ENCODE data around the gene KLHL17. TPM values are rescaled to one million over a fixed set of nuclear protein-coding genes. Genes with fewer than 3 reads are reported as not detected.

Gene KLHL17
- total RNA-seq, 2 experiments from 2014 or later = 35.3 to 35.4 TPM

- no peaks in the 10 kb centered on the region for H3K36me3 Mint-ChIP-seq
- no peaks in the 10 kb centered on the region for H3K9me3 Mint-ChIP-seq
- peaks cover 8% of the 10 kb centered on the region for H3K4me1 Mint-ChIP-seq
- peaks cover 29% of the 10 kb centered on the region for H3K27me3 Mint-ChIP-seq
- no peak for ATAC-seq (ENCODE audit: low read depth)
- DNase-seq = no peak
- H3K4me3 Mint-ChIP-seq = no peak overlapping the region
- no peak overlapping the region for H3K27ac Mint-ChIP-seq
- POLR2A ChIA-PET = no interaction called here
These were observed 42.8 kb upstream of the KLHL17 start for GRCh38 chr1:917466-918091.

- peaks cover 36% of the 10 kb centered on the region for H3K27me3 Mint-ChIP-seq
- no peak overlapping the region for H3K4me3 Mint-ChIP-seq
- H3K36me3 Mint-ChIP-seq = no peaks in the 10 kb centered on the region
- H3K4me1 Mint-ChIP-seq = peaks cover 8% of the 10 kb centered on the region
- no peaks in the 10 kb centered on the region for H3K9me3 Mint-ChIP-seq
- no peak for ATAC-seq (ENCODE audit: low read depth)
- POLR2A ChIA-PET = no interaction called here
- DNase-seq = no peak
- no peak overlapping the region for H3K27ac Mint-ChIP-seq
These were observed 42.0 kb upstream of the KLHL17 start for GRCh38 chr1:918353-918752.

- Mint-ChIP-seq H3K36me3 (no peaks in the 10 kb centered on the region), H3K4me3 (no peak overlapping the region), H3K27ac (no peak overlapping the region), H3K4me1 (peaks cover 8% of the 10 kb centered on the region), H3K27me3 (peaks cover 37% of the 10 kb centered on the region), H3K9me3 (no peaks in the 10 kb centered on the region)
- DNase-seq (no peak), ATAC-seq (ENCODE audit: low read depth) (no peak)
- POLR2A ChIA-PET = no interaction called here
These were observed 41.5 kb upstream of the KLHL17 start for GRCh38 chr1:918843-919242.

GRCh38 chr1:919271-919872 lies 41.0 kb upstream of the KLHL17 start:
- H3K9me3 Mint-ChIP-seq = no peaks in the 10 kb centered on the region
- no peaks in the 10 kb centered on the region for H3K36me3 Mint-ChIP-seq
- POLR2A ChIA-PET = no interaction called here
- ATAC-seq (ENCODE audit: low read depth) (no peak), DNase-seq (no peak)
- H3K4me3 Mint-ChIP-seq = no peak overlapping the region
- H3K27me3 Mint-ChIP-seq = peaks cover 37% of the 10 kb centered on the region
- no peak overlapping the region for H3K27ac Mint-ChIP-seq
- peaks cover 8% of the 10 kb centered on the region for H3K4me1 Mint-ChIP-seq

GRCh38 chr1:920010-920409 lies 40.4 kb upstream of the KLHL17 start:
- H3K27me3 Mint-ChIP-seq = peaks cover 35% of the 10 kb centered on the region

GRCh38 chr1:920521-920920 lies 39.9 kb upstream of the KLHL17 start:
- ATAC-seq (ENCODE audit: low read depth) = no peak
- H3K27me3 Mint-ChIP-seq = peaks cover 33% of the 10 kb centered on the region
- no peaks in the 10 kb centered on the region for H3K9me3 Mint-ChIP-seq
- POLR2A ChIA-PET = interaction anchor here (1.4 kb wide), 1 partner anchor 15 kb away, joined by 4 read pairs; no protein-coding TSS in a partner anchor
- H3K4me1 Mint-ChIP-seq = peaks cover 8% of the 10 kb centered on the region
- H3K4me3 Mint-ChIP-seq = no peak overlapping the region
- H3K36me3 Mint-ChIP-seq = no peaks in the 10 kb centered on the region
- no peak for DNase-seq
- no peak overlapping the region for H3K27ac Mint-ChIP-seq

More at GRCh38 chr1:920010-920409, 40.4 kb upstream of the KLHL17 start:
- Mint-ChIP-seq H3K27ac (no peak overlapping the region), H3K36me3 (no peaks in the 10 kb centered on the region), H3K4me3 (no peak overlapping the region), H3K9me3 (no peaks in the 10 kb centered on the region), H3K4me1 (peaks cover 8% of the 10 kb centered on the region)
- ATAC-seq (ENCODE audit: low read depth) (no peak), DNase-seq (no peak)
- POLR2A ChIA-PET = interaction anchor here (1.4 kb wide), 1 partner anchor 15 kb away, joined by 4 read pairs; no protein-coding TSS in a partner anchor

GRCh38 chr1:921011-921837 lies 39.2 kb upstream of the KLHL17 start:
- H3K36me3 Mint-ChIP-seq = no peaks in the 10 kb centered on the region
- peaks cover 39% of the 10 kb centered on the region for H3K27me3 Mint-ChIP-seq
- H3K9me3 Mint-ChIP-seq = no peaks in the 10 kb centered on the region
- H3K4me3 Mint-ChIP-seq = no peak overlapping the region
- peaks cover 8% of the 10 kb centered on the region for H3K4me1 Mint-ChIP-seq
- ATAC-seq (ENCODE audit: low read depth) (peak; percentile 39), DNase-seq (no peak)
- no peak overlapping the region for H3K27ac Mint-ChIP-seq
- POLR2A ChIA-PET = interaction anchor here (1.4 kb wide), 1 partner anchor 16 kb away, joined by 4 read pairs; no protein-coding TSS in a partner anchor

GRCh38 chr1:923131-923990 lies 37.0 kb upstream of the KLHL17 start, which contains the start of gene SAMD11:
Gene SAMD11, plus strand, starts transcription at chr1:923923. Its CDS starts 509 bp downstream, at chr1:924432.
- H3K4me3 Mint-ChIP-seq = peak within 1 kb of the TSS; percentile 76
- ATAC-seq (ENCODE audit: low read depth) (no peak), DNase-seq (peak; percentile 75)
- H3K4me1 Mint-ChIP-seq = peaks cover 8% of the 10 kb centered on the region
- H3K36me3 Mint-ChIP-seq = no peaks in the 10 kb centered on the region
- no peaks in the 10 kb centered on the region for H3K9me3 Mint-ChIP-seq
- peak within 1 kb of the TSS; percentile 45 for H3K27ac Mint-ChIP-seq
- H3K27me3 Mint-ChIP-seq = peaks cover 56% of the 10 kb centered on the region
- POLR2A ChIA-PET = no interaction called here

- no peak for ATAC-seq (ENCODE audit: low read depth)
- no peak overlapping the region for H3K27ac Mint-ChIP-seq
- DNase-seq = no peak
- H3K4me1 Mint-ChIP-seq = peaks cover 8% of the 10 kb centered on the region
- no peaks in the 10 kb centered on the region for H3K9me3 Mint-ChIP-seq
- no peak overlapping the region for H3K4me3 Mint-ChIP-seq
- no peaks in the 10 kb centered on the region for H3K36me3 Mint-ChIP-seq
- POLR2A ChIA-PET = no interaction called here
- H3K27me3 Mint-ChIP-seq = peaks cover 56% of the 10 kb centered on the region
These were observed 36.3 kb upstream of the KLHL17 start for GRCh38 chr1:923991-924655.

GRCh38 chr1:924656-925560 lies 35.5 kb upstream of the KLHL17 start:
- H3K9me3 Mint-ChIP-seq = no peaks in the 10 kb centered on the region
- no peak for DNase-seq
- H3K4me3 Mint-ChIP-seq = no peak overlapping the region
- no peaks in the 10 kb centered on the region for H3K36me3 Mint-ChIP-seq
- H3K4me1 Mint-ChIP-seq = peaks cover 8% of the 10 kb centered on the region
- POLR2A ChIA-PET = no interaction called here
- no peak overlapping the region for H3K27ac Mint-ChIP-seq
- peaks cover 59% of the 10 kb centered on the region for H3K27me3 Mint-ChIP-seq
- ATAC-seq (ENCODE audit: low read depth) = no peak

- POLR2A ChIA-PET = no interaction called here
- H3K9me3 Mint-ChIP-seq = no peaks in the 10 kb centered on the region
- H3K27ac Mint-ChIP-seq = no peak overlapping the region
- DNase-seq (no peak), ATAC-seq (ENCODE audit: low read depth) (no peak)
- no peak overlapping the region for H3K4me3 Mint-ChIP-seq
- H3K27me3 Mint-ChIP-seq = peaks cover 50% of the 10 kb centered on the region
- H3K4me1 Mint-ChIP-seq = peaks cover 8% of the 10 kb centered on the region
- no peaks in the 10 kb centered on the region for H3K36me3 Mint-ChIP-seq
These were observed 34.6 kb upstream of the KLHL17 start for GRCh38 chr1:925561-926421.
